Mesenchymal stem cell (in vitro differentiated cells and primary cell): Measurements from ENCODE around the gene SEZ6L. TPM values are rescaled to one million over a fixed set of nuclear protein-coding genes. Genes with fewer than 3 reads are reported as not detected.

Experiments
- DNase-seq: peaks from one replicate; pipeline ENCODE4 v3.0.0-alpha.2; 2013
- H2AFZ ChIP-seq: one replicate; pipeline ENCODE4 v1.6.1; 2013; ENCODE audit warnings: low read depth, mild to moderate bottlenecking, control low read depth, inconsistent platforms, low read length, moderate library complexity
- H2AK5ac ChIP-seq: 2 replicates; pipeline ENCODE4 v1.6.1; 2013; ENCODE audit warnings: low read length, moderate library complexity, mild to moderate bottlenecking, inconsistent platforms; ENCODE audit not compliant: severe bottlenecking
- H2BK120ac ChIP-seq: one replicate; pipeline ENCODE4 v1.6.1; 2013; ENCODE audit warnings: low read depth, mild to moderate bottlenecking, inconsistent platforms, low read length, moderate library complexity
- H2BK12ac ChIP-seq, 2 experiments: one replicate each; pipeline ENCODE4 v1.6.1; 2013; ENCODE audit warnings: inconsistent platforms in 2 of 2, low read length in 2 of 2, mild to moderate bottlenecking in 2 of 2, moderate library complexity in 2 of 2, control low read depth in 1 of 2
- H2BK15ac ChIP-seq: one replicate; pipeline ENCODE4 v1.6.1; 2013; ENCODE audit warnings: mild to moderate bottlenecking, low read depth, inconsistent platforms; ENCODE audit not compliant: poor library complexity, severe bottlenecking
- H2BK5ac ChIP-seq: 2 replicates; pipeline ENCODE4 v1.6.1; 2013; ENCODE audit warnings: low read depth, mild to moderate bottlenecking, low read length, control low read depth, inconsistent platforms; ENCODE audit not compliant: poor library complexity, severe bottlenecking
- H3K14ac ChIP-seq, 2 experiments: one replicate each; pipeline ENCODE4 v1.6.1; 2013; ENCODE audit warnings: inconsistent platforms in 2 of 2, low read length in 2 of 2, control low read depth in 1 of 2, mild to moderate bottlenecking in 1 of 2, moderate library complexity in 1 of 2
- H3K18ac ChIP-seq, 2 experiments: one replicate each; pipeline ENCODE4 v1.6.1; 2013; ENCODE audit warnings: inconsistent platforms in 2 of 2, low read length in 2 of 2, control low read depth in 1 of 2, low read depth in 1 of 2, mild to moderate bottlenecking in 1 of 2
- H3K23ac ChIP-seq, 2 experiments: one replicate each; pipeline ENCODE4 v1.6.1; 2013; ENCODE audit warnings: inconsistent platforms in 2 of 2, low read length in 2 of 2, mild to moderate bottlenecking in 2 of 2, moderate library complexity in 2 of 2, control low read depth in 1 of 2
- H3K27ac ChIP-seq: 2 replicates; pipeline ENCODE4 v1.5.1; 2013; ENCODE audit warnings: mild to moderate bottlenecking, moderate library complexity, low read length, control low read depth, inconsistent platforms; ENCODE audit not compliant: poor library complexity, severe bottlenecking
- H3K27me3 ChIP-seq, 2 experiments: 2 replicates each; pipeline versions ENCODE4 v1.6.1 to v1.7.0; 2013; ENCODE audit warnings: low read length in 2 of 2, mild to moderate bottlenecking in 2 of 2, moderate library complexity in 2 of 2, control low read depth in 1 of 2, inconsistent platforms in 1 of 2; ENCODE audit not compliant: control insufficient read depth in 1 of 2, insufficient read depth in 1 of 2
- H3K36me3 ChIP-seq, 2 experiments: 2 replicates each; pipeline versions ENCODE4 v1.6.1 to v1.7.0; 2013; ENCODE audit warnings: low read length in 2 of 2, control low read depth in 1 of 2, inconsistent platforms in 1 of 2, low read depth in 1 of 2, mild to moderate bottlenecking in 1 of 2; ENCODE audit not compliant: insufficient read depth in 2 of 2, control insufficient read depth in 1 of 2
- H3K4ac ChIP-seq, 2 experiments: one replicate each; pipeline ENCODE4 v1.6.1; 2013; ENCODE audit warnings: inconsistent platforms in 2 of 2, low read length in 2 of 2, mild to moderate bottlenecking in 2 of 2, moderate library complexity in 2 of 2, control low read depth in 1 of 2, low read depth in 1 of 2
- H3K4me1 ChIP-seq: 2 replicates; pipeline ENCODE4 v1.6.1; 2013; ENCODE audit warnings: low read depth, low read length, control low read depth; ENCODE audit not compliant: control insufficient read depth, insufficient read depth
- H3K4me2 ChIP-seq: 2 replicates; pipeline ENCODE4 v1.6.1; 2013; ENCODE audit warnings: low read length, mild to moderate bottlenecking, inconsistent platforms; ENCODE audit not compliant: poor library complexity, severe bottlenecking
- H3K4me3 ChIP-seq, 2 experiments: 2 replicates each; pipeline versions ENCODE4 v1.5.1 to v1.7.0; 2013; ENCODE audit warnings: low read length in 2 of 2, mild to moderate bottlenecking in 2 of 2, control low read depth in 1 of 2, low read depth in 1 of 2; ENCODE audit not compliant: insufficient read depth in 1 of 2
- H3K79me1 ChIP-seq: replicated peaks from 2 replicates; pipeline ENCODE4 v1.6.1; 2013; ENCODE audit warnings: mild to moderate bottlenecking, control low read depth, low read length, inconsistent platforms; ENCODE audit not compliant: poor library complexity, severe bottlenecking
- H3K9ac ChIP-seq: 2 replicates; pipeline ENCODE4 v1.7.0; 2013; ENCODE audit warnings: mild to moderate bottlenecking, low read length, moderate library complexity
- H3K9me3 ChIP-seq: 2 replicates; pipeline ENCODE4 v1.7.0; 2013; ENCODE audit warnings: mild to moderate bottlenecking, low read length; ENCODE audit not compliant: control insufficient read depth
- H4K8ac ChIP-seq: one replicate; pipeline ENCODE4 v1.6.1; 2013; ENCODE audit warnings: inconsistent platforms, mild to moderate bottlenecking, low read length, moderate library complexity
- H4K91ac ChIP-seq: one replicate; pipeline ENCODE4 v1.6.1; 2013; ENCODE audit warnings: mild to moderate bottlenecking, low read length, inconsistent platforms
- WGBS: methylation state at CpG from one replicate; pipeline ENCODE4 v1.1.7; 2013; ENCODE audit warnings: mixed read lengths; 5-methylcytosine and 5-hydroxymethylcytosine counted together
- small RNA-seq: library from polyadenylated mRNA; stranded (forward); fragments of <200 nt; extraction: miRNeasy Mini kit (QIAGEN cat#:217004); gene quantifications from one replicate; pipeline ENCODE3, GENCODE V24; 2013; ENCODE audit warnings: low read depth

The SEZ6L gene

GRCh38 chr22:26431261-26431995 lies 262.2 kb downstream of the SEZ6L start:
- H3K9ac ChIP-seq: no peak overlapping the region
- peaks cover 0 to 13% of the 10 kb centered on the region in 2 experiments for H3K27me3 ChIP-seq
- H3K79me1 ChIP-seq: peaks cover 23% of the 10 kb centered on the region

GRCh38 chr22:26432619-26433311 lies 263.5 kb downstream of the SEZ6L start:
- H3K79me1 ChIP-seq: peaks cover 30% of the 10 kb centered on the region
- peaks cover 0 to 4% of the 10 kb centered on the region in 2 experiments for H3K27me3 ChIP-seq
- H3K4me1 ChIP-seq: peaks cover 16% of the 10 kb centered on the region
- H3K4ac ChIP-seq: no peak overlapping the region
- no peak overlapping the region for H2BK5ac ChIP-seq
- H3K23ac ChIP-seq: no peak overlapping the region
- H3K9me3 ChIP-seq: no peaks in the 10 kb centered on the region
- H2BK15ac ChIP-seq: no peak overlapping the region
- H4K8ac ChIP-seq: no peak overlapping the region
- no peak overlapping the region for H4K91ac ChIP-seq
- H3K4me3 ChIP-seq: no peak overlapping the region
- H3K27ac ChIP-seq: no peak overlapping the region
- no peak for DNase-seq
- H2AK5ac ChIP-seq: no peak overlapping the region
- H2AFZ ChIP-seq: no peak overlapping the region
- no peak overlapping the region for H3K18ac ChIP-seq
- no peak overlapping the region for H2BK120ac ChIP-seq
- WGBS: 89% methylated on average over 3 of the region's 3 CpGs
- H2BK12ac ChIP-seq: no peak overlapping the region
- peaks cover 0 to 24% of the 10 kb centered on the region in 2 experiments for H3K36me3 ChIP-seq
- H3K14ac ChIP-seq: no peak overlapping the region
- H3K9ac ChIP-seq: no peak overlapping the region
- H3K4me2 ChIP-seq: no peak overlapping the region

More at GRCh38 chr22:26431261-26431995, 262.2 kb downstream of the SEZ6L start:
- Histone ChIP-seq H2BK15ac (no peak overlapping the region), H3K4me3 (no peak overlapping the region), H3K23ac (no peak overlapping the region), H2BK5ac (no peak overlapping the region), H3K4ac (no peak overlapping the region), H4K8ac (no peak overlapping the region), H4K91ac (no peak overlapping the region), H2AK5ac (no peak overlapping the region), H2BK120ac (no peak overlapping the region), H3K14ac (no peak overlapping the region), H3K18ac (no peak overlapping the region), H3K27ac (no peak overlapping the region), H3K4me1 (peaks cover 16% of the 10 kb centered on the region), H3K36me3 (peaks cover 0 to 16% of the 10 kb centered on the region in 2 experiments), H3K4me2 (no peak overlapping the region), H2BK12ac (no peak overlapping the region), H2AFZ (no peak overlapping the region), H3K9me3 (no peaks in the 10 kb centered on the region)
- 93% methylated on average over 12 of the region's 13 CpGs for WGBS
- peak; percentile 22 for DNase-seq

Small RNA genes within 50 kb of the gene (small RNA-seq; reads per million reads assigned to genes)
- not detected for gene RNA5SP495
